ENCODE results near the gene PACC1. TPM values are rescaled to one million over a fixed set of nuclear protein-coding genes. Genes with fewer than 3 reads are reported as not detected.

Gene PACC1
- total and polyA plus RNA-seq, 10 of the 15 experiments (the other 5 are each of a cell fraction or from before 2014, with no cell fraction given), result 16.1 to 29.7 (median 19.3) TPM

DNA sequence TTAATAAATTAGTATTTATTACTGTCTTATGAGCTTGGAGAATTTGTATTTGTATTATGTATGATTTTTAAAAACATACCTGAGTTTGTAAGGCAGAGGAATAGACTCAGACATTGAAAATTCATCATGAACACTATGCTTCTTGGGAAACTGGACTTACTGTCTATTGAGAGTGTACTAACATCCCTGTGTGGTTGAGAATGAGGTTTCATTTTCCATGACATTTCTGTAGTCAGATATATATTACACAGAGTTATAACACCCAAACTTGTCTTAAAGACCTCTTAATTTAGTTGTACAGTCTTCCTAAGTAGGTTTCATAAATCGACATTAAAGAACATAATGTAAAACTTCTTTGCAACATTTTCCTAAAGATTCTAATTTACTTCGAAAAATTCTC lies 99.5 kb downstream of the PACC1 start:
- ChIA-PET SMC1A (ENCODE audit: uncharacterized antibody, unreplicated experiment) (interaction anchor here (0.9 to 6.7 kb wide), 5 partner anchors 11 to 280 kb away, joined by 3 to 55 read pairs (median 6); partner anchors contain the start of genes DTL and INTS7), POLR2A (interaction anchor here (0.6 kb wide), 1 partner anchor 108 kb away, joined by 5 read pairs; no protein-coding TSS in a partner anchor), CTCF (interaction anchor here (0.8 to 2.3 kb wide), 4 partner anchors 141 to 253 kb away, joined by 4 to 17 read pairs (median 10); no protein-coding TSS in a partner anchor), RAD21 (ENCODE audit: unreplicated experiment) (interaction anchor here (1.7 to 5.2 kb wide), 3 partner anchors 25 to 244 kb away, joined by 6 to 35 read pairs (median 7); no protein-coding TSS in a partner anchor)
- FAIRE-seq (no peak), DNase-seq (ENCODE audit: low read depth, low spot score) (no peak), ATAC-seq (no peak)
- no peaks in the 10 kb centered on the region for H3K27me3 ChIP-seq (replicated peaks in 1 of 2; ENCODE audit: control insufficient read depth in 2 of 2, insufficient read depth in 2 of 2, low read length in 1 of 2)
- H3K9ac ChIP-seq (ENCODE audit: control insufficient read depth, insufficient read depth, low read length), result no peak overlapping the region
- H3K27ac ChIP-seq (ENCODE audit: control insufficient read depth, insufficient read depth), result no peak overlapping the region
- H3K9me3 ChIP-seq (replicated peaks; ENCODE audit: control insufficient read depth, insufficient read depth, low read length), result peaks cover 2% of the 10 kb centered on the region; the same call in 2 of the 3 replicates
- no peak overlapping the region for H3K4me3 ChIP-seq
- H3K79me2 ChIP-seq (ENCODE audit: control insufficient read depth, insufficient read depth, low read length), result peaks cover 28% of the 10 kb centered on the region
- H3K4me2 ChIP-seq (ENCODE audit: control insufficient read depth, insufficient read depth), result no peak overlapping the region
- H3K4me1 ChIP-seq (ENCODE audit: control insufficient read depth, insufficient read depth, low read length), result no peaks in the 10 kb centered on the region
- peaks cover 0 to 2% of the 10 kb centered on the region in 2 experiments; a peak in 1 of 4 replicates for H3K36me3 ChIP-seq (ENCODE audit: control insufficient read depth in 2 of 2, insufficient read depth in 2 of 2, low read length in 1 of 2)
- no peak overlapping the region for H2AFZ ChIP-seq (ENCODE audit: control insufficient read depth, low read depth, low read length)
- TF ChIP-seq IKZF2 (IDR thresholded peaks at IDR 0.05), result no peak
- no peak for TF ChIP-seq NR2C2 (IDR thresholded peaks at IDR 0.05; ENCODE audit: borderline replicate concordance, control insufficient read depth, insufficient read length, low read depth)
- no peak for TF ChIP-seq ZZZ3 (IDR thresholded peaks at IDR 0.05; ENCODE audit: control insufficient read depth, insufficient read length, low read depth)
- no peak for TF ChIP-seq SIX5 (IDR thresholded peaks at IDR 0.05; ENCODE audit: low read depth, low read length, severe bottlenecking)
- no peak for TF ChIP-seq MXI1 (IDR thresholded peaks at IDR 0.05; ENCODE audit: low read depth, low read length)
- no peak for TF ChIP-seq ZNF384 (IDR thresholded peaks at IDR 0.05; ENCODE audit: borderline replicate concordance, low read depth, low read length)
- no peak for TF ChIP-seq ZNF622 (IDR thresholded peaks at IDR 0.05)
- no peak for TF ChIP-seq ETV6 (conservative IDR thresholded peaks at IDR 0.05 in 1 of 2, IDR thresholded peaks at IDR 0.05 in 1 of 2; ENCODE audit: borderline replicate concordance in 1 of 2, low read depth in 1 of 2)
- TF ChIP-seq TBL1XR1 (IDR thresholded peaks at IDR 0.05; ENCODE audit: low read depth, low read length), result no peak
- no peak for TF ChIP-seq ASH2L (IDR thresholded peaks at IDR 0.05; ENCODE audit: borderline replicate concordance, low read depth)
- TF ChIP-seq, protein P1, sequence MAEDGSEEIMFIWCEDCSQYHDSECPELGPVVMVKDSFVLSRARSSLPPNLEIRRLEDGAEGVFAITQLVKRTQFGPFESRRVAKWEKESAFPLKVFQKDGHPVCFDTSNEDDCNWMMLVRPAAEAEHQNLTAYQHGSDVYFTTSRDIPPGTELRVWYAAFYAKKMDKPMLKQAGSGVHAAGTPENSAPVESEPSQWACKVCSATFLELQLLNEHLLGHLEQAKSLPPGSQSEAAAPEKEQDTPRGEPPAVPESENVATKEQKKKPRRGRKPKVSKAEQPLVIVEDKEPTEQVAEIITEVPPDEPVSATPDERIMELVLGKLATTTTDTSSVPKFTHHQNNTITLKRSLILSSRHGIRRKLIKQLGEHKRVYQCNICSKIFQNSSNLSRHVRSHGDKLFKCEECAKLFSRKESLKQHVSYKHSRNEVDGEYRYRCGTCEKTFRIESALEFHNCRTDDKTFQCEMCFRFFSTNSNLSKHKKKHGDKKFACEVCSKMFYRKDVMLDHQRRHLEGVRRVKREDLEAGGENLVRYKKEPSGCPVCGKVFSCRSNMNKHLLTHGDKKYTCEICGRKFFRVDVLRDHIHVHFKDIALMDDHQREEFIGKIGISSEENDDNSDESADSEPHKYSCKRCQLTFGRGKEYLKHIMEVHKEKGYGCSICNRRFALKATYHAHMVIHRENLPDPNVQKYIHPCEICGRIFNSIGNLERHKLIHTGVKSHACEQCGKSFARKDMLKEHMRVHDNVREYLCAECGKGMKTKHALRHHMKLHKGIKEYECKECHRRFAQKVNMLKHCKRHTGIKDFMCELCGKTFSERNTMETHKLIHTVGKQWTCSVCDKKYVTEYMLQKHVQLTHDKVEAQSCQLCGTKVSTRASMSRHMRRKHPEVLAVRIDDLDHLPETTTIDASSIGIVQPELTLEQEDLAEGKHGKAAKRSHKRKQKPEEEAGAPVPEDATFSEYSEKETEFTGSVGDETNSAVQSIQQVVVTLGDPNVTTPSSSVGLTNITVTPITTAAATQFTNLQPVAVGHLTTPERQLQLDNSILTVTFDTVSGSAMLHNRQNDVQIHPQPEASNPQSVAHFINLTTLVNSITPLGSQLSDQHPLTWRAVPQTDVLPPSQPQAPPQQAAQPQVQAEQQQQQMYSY (CRISPR knock-in tag; IDR thresholded peaks at IDR 0.05), result no peak
- no peak for TF ChIP-seq POLR2AphosphoS5 (IDR thresholded peaks at IDR 0.05; ENCODE audit: low read length)
- no peak for TF ChIP-seq RAD51 (IDR thresholded peaks at IDR 0.05)
- TF ChIP-seq CEBPB (IDR thresholded peaks at IDR 0.05; ENCODE audit: borderline replicate concordance in 1 of 2, low read depth in 2 of 2, low read length in 2 of 2), result no peak
- TF ChIP-seq RAD21 (IDR thresholded peaks at IDR 0.05; ENCODE audit: insufficient read depth, low read depth, low read length), result no peak
- no peak for TF ChIP-seq RB1 (IDR thresholded peaks at IDR 0.05; ENCODE audit: borderline replicate concordance)
- no peak for TF ChIP-seq SMAD1 (IDR thresholded peaks at IDR 0.05; ENCODE audit: low read depth, partially characterized antibody)
- no peak for TF ChIP-seq CREM (IDR thresholded peaks at IDR 0.05; ENCODE audit: low read depth)
- H4K20me1 ChIP-seq (ENCODE audit: control insufficient read depth, insufficient read depth), result no peaks in the 10 kb centered on the region
- intact Hi-C loops (cut with micrococcal nuclease; ENCODE audit: unreplicated experiment) (loop anchor here (5.0 kb wide), 1 partner anchor 142 kb away; no protein-coding TSS in a partner anchor), in situ Hi-C loops (cut with MboI) (no loop called here)
- WGBS (ENCODE audit: insufficient coverage, insufficient replicate concordance, low lambda C conversion rate, missing lambda C conversion rate), result 95% methylated on average over 2 of the region's 2 CpGs
- BruUV-seq (replicated peaks), result no TSS peak
